GM23338 (cell line): ENCODE results near the gene S100A6. TPM values are rescaled to one million over a fixed set of nuclear protein-coding genes. Genes with fewer than 3 reads are reported as not detected.
"Not testable (repeated sequence)": the region's sequence is repeated elsewhere in the genome, so short reads cannot be mapped to it uniquely, and the experiment has no call there.

ENCODE experiments used
- ATAC-seq: fragments of 200-7000 bp; cut with Tn5 transposase; 3 replicates; pipeline ENCODE4 v1.9.1; 2020
- DNase-seq: peaks from one replicate; pipeline ENCODE4 v3.0.0-alpha.2; 2015; ENCODE audit warnings: low spot score
- H2AFZ ChIP-seq: fragments of 200-600 bp; sonication (generic); 2 replicates; pipeline ENCODE4 v1.8.0; 2016; ENCODE audit warnings: antibody characterized with exemption, mild to moderate bottlenecking, moderate library complexity
- H3F3A ChIP-seq: fragments of 200-600 bp; sonication (generic); replicated peaks from 2 replicates; pipeline ENCODE4 v1.8.0; 2017; ENCODE audit warnings: antibody characterized with exemption, mixed run types, low read depth
- H3K27ac ChIP-seq: fragments of 200-600 bp; sonication (generic); 2 replicates; pipeline ENCODE4 v1.6.1; 2016; ENCODE audit warnings: low read depth
- H3K27me3 ChIP-seq: fragments of 200-600 bp; sonication (generic); 2 replicates; pipeline ENCODE4 v1.8.0; 2016; ENCODE audit warnings: mild to moderate bottlenecking, mixed run types, moderate library complexity; ENCODE audit not compliant: insufficient read depth
- H3K36me3 ChIP-seq: fragments of 200-600 bp; sonication (generic); 2 replicates; pipeline ENCODE4 v1.8.0; 2016; ENCODE audit warnings: mild to moderate bottlenecking; ENCODE audit not compliant: insufficient read depth
- H3K4me1 ChIP-seq: fragments of 200-600 bp; sonication (generic); 2 replicates; pipeline ENCODE4 v1.8.0; 2016; ENCODE audit warnings: mild to moderate bottlenecking, moderate library complexity; ENCODE audit not compliant: insufficient read depth
- H3K4me2 ChIP-seq: fragments of 200-600 bp; sonication (generic); 2 replicates; pipeline ENCODE4 v1.7.1; 2017; ENCODE audit warnings: mixed run types
- H3K4me3 ChIP-seq: fragments of 200-600 bp; sonication (generic); 2 replicates; pipeline ENCODE4 v1.6.1; 2016; ENCODE audit warnings: mixed run types
- H3K79me2 ChIP-seq: fragments of 200-600 bp; sonication (generic); replicated peaks from 2 replicates; pipeline ENCODE4 v1.8.0; 2017; ENCODE audit warnings: mild to moderate bottlenecking; ENCODE audit not compliant: insufficient read depth
- H3K9me2 ChIP-seq: fragments of 200-600 bp; sonication (generic); 2 replicates; pipeline ENCODE4 v1.8.0; 2017; ENCODE audit not compliant: insufficient read depth
- H4K20me1 ChIP-seq: fragments of 200-600 bp; sonication (generic); replicated peaks from 2 replicates; pipeline ENCODE4 v1.8.0; 2017; ENCODE audit warnings: mild to moderate bottlenecking; ENCODE audit not compliant: insufficient read depth
- H3K27ac Mint-ChIP-seq: 2 replicates; pipeline ENCODE4 v1.8.0; 2020; ENCODE audit warnings: inconsistent platforms, mild to moderate bottlenecking, moderate library complexity, mixed read lengths
- H3K27me3 Mint-ChIP-seq: 3 replicates; pipeline ENCODE4 v1.8.0; 2022; ENCODE audit warnings: low read depth, mild to moderate bottlenecking, moderate library complexity, mixed read lengths, inconsistent platforms; ENCODE audit not compliant: insufficient read depth, poor library complexity
- H3K36me3 Mint-ChIP-seq: 3 replicates; pipeline ENCODE4 v1.8.0; 2021; ENCODE audit warnings: low read depth, mild to moderate bottlenecking, inconsistent platforms, moderate library complexity, mixed read lengths
- H3K4me1 Mint-ChIP-seq: 3 replicates; pipeline ENCODE4 v1.8.0; 2020; ENCODE audit warnings: mild to moderate bottlenecking, inconsistent platforms, mixed read lengths
- H3K4me3 Mint-ChIP-seq: 3 replicates; pipeline ENCODE4 v1.8.0; 2021; ENCODE audit warnings: moderate library complexity, mild to moderate bottlenecking, inconsistent platforms, mixed read lengths
- H3K9me3 Mint-ChIP-seq: 3 replicates; pipeline ENCODE4 v1.8.0; 2020; ENCODE audit warnings: moderate library complexity, mild to moderate bottlenecking, inconsistent platforms, mixed read lengths
- ZNF462 ChIP-seq: fragments of 250-450 bp; sonication (Bioruptor Pico); IDR thresholded peaks from 2 replicates; pipeline ENCODE4 v1.5.0; 2020; ENCODE audit warnings: mild to moderate bottlenecking, moderate library complexity
- polyA plus RNA-seq: library from polyadenylated mRNA; unstranded; fragments of >200 nt; fragmentation: Nextera tagmentation; extraction: Ambion mirVana; gene quantifications from 2 replicates; pipeline ENCODE4 v1.2.1, GENCODE V29; 2016
- total RNA-seq: library from RNA; depleted of rRNA; stranded (reverse); fragments of >200 nt; shearing (Covaris generic); gene quantifications from 2 replicates; pipeline ENCODE4 v1.2.3, GENCODE V29; 2014

The S100A6 gene
- total and polyA plus RNA-seq, 2 experiments from 2014 or later, result 7.3 to 77.5 TPM

GRCh38 chr1:153583976-153584375 lies 48.2 kb upstream of the S100A6 start:
- Mint-ChIP-seq H3K27ac (no peak overlapping the region), H3K9me3 (no peaks in the 10 kb centered on the region), H3K4me3 (no peak overlapping the region), H3K27me3 (peaks cover 9% of the 10 kb centered on the region), H3K4me1 (peaks cover 9% of the 10 kb centered on the region; the same call in 2 of the 3 replicates), H3K36me3 (no peaks in the 10 kb centered on the region)
- Histone ChIP-seq H3K36me3 (no peaks in the 10 kb centered on the region), H3K27me3 (no peaks in the 10 kb centered on the region), H3K27ac (no peak overlapping the region), H3K9me2 (no peaks in the 10 kb centered on the region), H3K79me2 (no peaks in the 10 kb centered on the region), H3K4me2 (no peak overlapping the region), H3F3A (no peaks in the 10 kb centered on the region), H4K20me1 (no peaks in the 10 kb centered on the region), H3K4me1 (peaks cover 6% of the 10 kb centered on the region; the same call in 1 of the 2 replicates), H3K4me3 (no peak overlapping the region), H2AFZ (no peak overlapping the region)
- ATAC-seq (no peak), DNase-seq (no peak)
- TF ChIP-seq ZNF462 (CRISPR knock-in tag), result no peak

GRCh38 chr1:153583514-153583913 lies 47.7 kb upstream of the S100A6 start:
- not testable (repeated sequence) for DNase-seq, H3K9me3 Mint-ChIP-seq, H2AFZ ChIP-seq, H3K4me2 ChIP-seq, H3K27me3 Mint-ChIP-seq, H3K4me3 Mint-ChIP-seq, H3K4me1 ChIP-seq, H3K36me3 ChIP-seq, H4K20me1 ChIP-seq, H3K27ac Mint-ChIP-seq, H3K79me2 ChIP-seq, H3K36me3 Mint-ChIP-seq, H3K4me3 ChIP-seq, H3K27ac ChIP-seq, H3K27me3 ChIP-seq, ATAC-seq, H3F3A ChIP-seq, H3K9me2 ChIP-seq
- peaks cover 14% of the 10 kb centered on the region; the same call in 2 of the 3 replicates for H3K4me1 Mint-ChIP-seq

GRCh38 chr1:153582836-153583235 lies 47.0 kb upstream of the S100A6 start:
- not testable (repeated sequence) for H3K9me2 ChIP-seq, H3K36me3 ChIP-seq, H3K79me2 ChIP-seq, H4K20me1 ChIP-seq, H3K27ac Mint-ChIP-seq, H3K4me3 ChIP-seq, H3K4me1 ChIP-seq, H2AFZ ChIP-seq, H3F3A ChIP-seq, H3K4me3 Mint-ChIP-seq, H3K27me3 Mint-ChIP-seq, ATAC-seq, H3K4me2 ChIP-seq, H3K27ac ChIP-seq, DNase-seq, H3K36me3 Mint-ChIP-seq, H3K9me3 Mint-ChIP-seq, H3K27me3 ChIP-seq
- H3K4me1 Mint-ChIP-seq, result peaks cover 20% of the 10 kb centered on the region
